Activated T-helper 2 cell treated with anti-CD3 and anti-CD28 coated beads, Interferon-gamma antibody, Interleukin-2, Interleukin-4, amounts not matched to agents 10 μg/mL and 5 μg/mL and 100 μg/mL, durations not matched to agents 14 hours and 24 hours and 36 hours (primary cell): Measurements from ENCODE around the gene PHLDB3. TPM values are rescaled to one million over a fixed set of nuclear protein-coding genes. Genes with fewer than 3 reads are reported as not detected.
"Not testable (repeated sequence)": the region's sequence is repeated elsewhere in the genome, so short reads cannot be mapped to it uniquely, and the experiment has no call there.

Experiments
- DNase-seq: peaks from one replicate; pipeline ENCODE4 v3.0.0; 2021; ENCODE audit warnings: low spot score
- H3K27ac Mint-ChIP-seq: one replicate; pipeline ENCODE4 v1.8.0; 2021; ENCODE audit warnings: mixed read lengths
- H3K27me3 Mint-ChIP-seq: one replicate; pipeline ENCODE4 v1.8.0; 2021; ENCODE audit warnings: low read depth, mixed read lengths
- H3K36me3 Mint-ChIP-seq: one replicate; pipeline ENCODE4 v1.8.0; 2021; ENCODE audit warnings: low read depth, mixed read lengths
- H3K4me1 Mint-ChIP-seq: one replicate; pipeline ENCODE4 v1.8.0; 2021; ENCODE audit warnings: low read depth, mixed read lengths
- H3K4me3 Mint-ChIP-seq: one replicate; pipeline ENCODE4 v1.8.0; 2021; ENCODE audit warnings: low read depth, mild to moderate bottlenecking, moderate library complexity, mixed read lengths
- H3K9me3 Mint-ChIP-seq: one replicate; pipeline ENCODE4 v1.8.0; 2021; ENCODE audit warnings: mixed read lengths
- intact Hi-C: fragments of 100-400 bp; cut with micrococcal nuclease; formaldehyde crosslinking; loops from one replicate; pipeline ENCODE4 v1.15.1; 2023
- total RNA-seq: library from RNA; stranded (reverse); gene quantifications from 2 replicates; pipeline ENCODE4 v1.2.3, GENCODE V29; 2022

PHLDB3 gene
- total RNA-seq = 23.0 and 25.3 TPM in 2 replicates

GRCh38 chr19:43504426-43505185 is at the start of gene PHLDB3:
Gene PHLDB3 (minus strand): TSS chr19:43504746. CDS start chr19:43504118, 628 bp downstream.
- DNase-seq = no peak
- H3K27me3 Mint-ChIP-seq = no peaks in the 10 kb centered on the region
- H3K9me3 Mint-ChIP-seq = no peaks in the 10 kb centered on the region
- peak within 1 kb of the TSS; percentile 87 for H3K4me3 Mint-ChIP-seq
- peaks cover 20% of the 10 kb centered on the region for H3K4me1 Mint-ChIP-seq
- intact Hi-C loops = loop anchor here (1.0 to 5.0 kb wide), 4 partner anchors 29 to 92 kb away; partner anchors contain the start of genes IRGQ and ZNF576
- peaks cover 32% of the 10 kb centered on the region for H3K36me3 Mint-ChIP-seq
- peak within 1 kb of the TSS; percentile 93 for H3K27ac Mint-ChIP-seq

DNA sequence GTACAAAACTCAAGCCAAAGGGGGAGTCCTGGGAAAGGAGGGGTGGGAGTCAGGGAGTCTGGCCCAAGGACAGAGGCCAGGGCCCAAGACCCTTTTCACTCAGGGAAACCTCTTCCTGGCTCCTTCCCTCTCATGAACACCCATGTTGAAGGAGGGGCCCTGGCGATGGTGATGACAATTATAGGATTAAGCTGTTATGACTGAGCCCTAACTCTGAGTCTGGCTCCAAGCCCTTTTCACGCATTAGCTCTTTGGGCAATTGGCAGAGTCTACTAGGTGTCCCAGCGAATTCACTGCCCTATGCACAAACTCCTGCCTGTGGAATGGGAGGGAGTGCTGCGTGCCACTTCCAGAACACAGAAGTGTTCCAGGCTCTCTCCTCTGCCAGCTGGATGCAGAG is 49.1 kb upstream of the PHLDB3 start:
- Mint-ChIP-seq H3K4me1 (peaks cover 5% of the 10 kb centered on the region), H3K27ac (no peak overlapping the region), H3K4me3 (no peak overlapping the region), H3K9me3 (no peaks in the 10 kb centered on the region), H3K27me3 (no peaks in the 10 kb centered on the region), H3K36me3 (peaks cover 38% of the 10 kb centered on the region)
- no peak for DNase-seq
- intact Hi-C loops = loop anchor here (2.0 kb wide), 1 partner anchor 41 kb away; no protein-coding TSS in a partner anchor

DNA sequence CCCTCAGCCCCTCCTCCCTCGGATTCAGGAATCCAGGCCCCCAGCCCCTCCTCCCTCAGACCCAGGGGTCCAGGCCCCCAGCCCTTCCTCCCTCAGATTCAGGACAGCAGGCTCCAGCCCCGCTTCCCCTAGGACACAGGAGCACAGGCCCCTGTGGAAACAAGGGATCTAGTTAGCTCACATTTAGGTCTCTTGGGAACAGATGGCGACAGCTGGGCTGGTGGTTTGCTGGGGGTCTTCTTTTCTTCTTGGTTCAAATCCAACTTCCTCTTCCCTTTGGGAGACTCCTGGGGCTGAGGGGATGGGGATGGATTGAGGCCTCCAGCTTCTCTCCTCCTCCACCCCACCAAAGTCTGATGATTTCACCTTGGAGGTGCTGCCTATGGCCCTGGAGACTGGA is 48.1 kb upstream of the PHLDB3 start:
- Mint-ChIP-seq H3K36me3 (peaks cover 35% of the 10 kb centered on the region), H3K4me3 (no peak overlapping the region), H3K4me1 (peaks cover 5% of the 10 kb centered on the region), H3K9me3 (no peaks in the 10 kb centered on the region), H3K27ac (no peak overlapping the region), H3K27me3 (no peaks in the 10 kb centered on the region)
- no peak for DNase-seq
- intact Hi-C loops = no loop called here

GRCh38 chr19:43552198-43552450 is 47.6 kb upstream of the PHLDB3 start:
- no peak overlapping the region for H3K4me3 Mint-ChIP-seq
- H3K27me3 Mint-ChIP-seq = no peaks in the 10 kb centered on the region
- H3K36me3 Mint-ChIP-seq = peaks cover 31% of the 10 kb centered on the region
- no peak for DNase-seq
- intact Hi-C loops = no loop called here
- H3K27ac Mint-ChIP-seq = no peak overlapping the region
- no peaks in the 10 kb centered on the region for H3K9me3 Mint-ChIP-seq
- H3K4me1 Mint-ChIP-seq = peaks cover 5% of the 10 kb centered on the region

DNA sequence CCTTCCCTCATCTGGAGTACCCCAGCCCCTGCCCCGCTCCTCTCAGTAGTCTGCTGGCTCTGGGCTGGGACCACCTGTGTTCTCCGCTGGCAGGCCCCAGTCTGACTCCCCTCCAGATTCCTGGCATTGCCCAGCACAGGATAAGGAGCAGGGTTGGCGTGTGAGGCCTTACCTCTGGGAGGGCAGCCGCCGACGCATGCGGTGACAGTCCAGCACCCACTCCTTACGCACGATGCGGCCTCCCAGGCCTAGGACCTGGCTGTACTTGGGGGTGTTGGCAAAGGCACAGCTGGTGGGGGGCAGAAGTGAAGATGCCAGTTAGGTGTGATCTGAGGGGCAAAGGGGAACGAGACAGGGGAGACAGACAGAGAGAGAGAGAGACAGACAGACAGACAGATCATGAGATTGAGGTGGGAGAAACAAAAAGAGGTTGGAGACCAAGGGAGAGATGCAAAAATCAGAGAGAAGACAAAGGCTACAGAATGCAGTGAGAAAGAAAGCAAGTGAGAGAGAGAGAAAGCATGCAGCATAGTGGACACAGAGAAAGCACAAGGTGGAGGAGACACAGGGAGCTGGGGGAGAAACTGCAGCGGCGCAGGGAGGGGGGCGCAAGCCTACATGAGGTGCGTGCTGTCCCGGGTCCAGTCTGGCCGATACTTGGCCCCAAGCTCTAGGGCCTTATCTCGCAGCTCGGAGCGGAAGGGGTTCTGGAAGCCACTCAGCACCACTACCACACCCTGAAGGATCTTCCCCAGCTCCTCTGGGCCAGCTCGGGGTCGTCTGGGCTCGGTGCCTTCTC is 47.1 kb upstream of the PHLDB3 start:
- no peaks in the 10 kb centered on the region for H3K9me3 Mint-ChIP-seq
- intact Hi-C loops = no loop called here
- DNase-seq = no peak
- peaks cover 5% of the 10 kb centered on the region for H3K4me1 Mint-ChIP-seq
- H3K27ac Mint-ChIP-seq = no peak overlapping the region
- H3K36me3 Mint-ChIP-seq = peaks cover 31% of the 10 kb centered on the region
- H3K4me3 Mint-ChIP-seq = no peak overlapping the region
- no peaks in the 10 kb centered on the region for H3K27me3 Mint-ChIP-seq

DNA sequence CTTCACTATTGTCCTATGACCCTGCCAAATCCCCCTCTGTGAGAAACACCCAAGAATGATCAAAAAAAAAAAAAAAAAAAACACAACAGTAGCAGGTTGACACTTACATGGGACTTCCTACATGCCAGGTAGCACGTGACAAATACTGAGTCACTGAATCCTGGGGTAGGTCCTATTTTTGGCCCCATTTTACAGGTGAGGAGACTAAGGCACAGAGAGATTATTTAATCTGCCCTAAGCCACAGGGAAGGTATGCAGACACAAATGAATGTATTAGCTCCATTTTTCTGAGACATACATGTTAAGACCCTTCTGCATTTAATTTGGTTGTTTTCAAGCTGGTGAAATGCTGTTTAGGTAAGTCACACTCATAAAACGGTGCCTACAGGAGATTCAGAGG is 44.2 kb upstream of the PHLDB3 start:
- Mint-ChIP-seq H3K27ac (no peak overlapping the region), H3K36me3 (peaks cover 29% of the 10 kb centered on the region), H3K9me3 (no peaks in the 10 kb centered on the region), H3K4me1 (no peaks in the 10 kb centered on the region), H3K4me3 (no peak overlapping the region), H3K27me3 (no peaks in the 10 kb centered on the region)
- DNase-seq = no peak
- intact Hi-C loops = no loop called here

DNA sequence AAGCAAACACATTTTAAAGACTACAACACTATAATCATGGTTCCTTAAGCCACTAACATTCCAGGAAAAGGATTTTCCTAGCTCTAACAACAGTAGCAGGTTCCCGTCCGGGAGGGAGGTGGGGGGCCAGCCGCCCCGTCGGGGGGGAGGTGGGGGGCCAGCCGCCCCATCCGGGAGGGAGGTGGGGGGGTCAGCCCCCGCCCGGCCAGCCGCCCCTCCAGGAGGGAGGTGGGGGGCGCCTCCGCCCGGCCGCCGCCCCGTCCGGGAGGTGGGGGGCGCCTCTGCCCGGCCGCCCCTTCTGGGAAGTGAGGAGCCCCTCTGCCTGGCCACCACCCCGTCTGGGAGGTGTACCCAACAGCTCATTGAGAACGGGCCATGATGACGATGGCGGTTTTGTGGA is 43.4 kb upstream of the PHLDB3 start:
- H3K4me3 Mint-ChIP-seq, H3K27me3 Mint-ChIP-seq, intact Hi-C loops, DNase-seq, H3K4me1 Mint-ChIP-seq, H3K27ac Mint-ChIP-seq, H3K9me3 Mint-ChIP-seq: not testable (repeated sequence)
- H3K36me3 Mint-ChIP-seq = peaks cover 37% of the 10 kb centered on the region

DNA sequence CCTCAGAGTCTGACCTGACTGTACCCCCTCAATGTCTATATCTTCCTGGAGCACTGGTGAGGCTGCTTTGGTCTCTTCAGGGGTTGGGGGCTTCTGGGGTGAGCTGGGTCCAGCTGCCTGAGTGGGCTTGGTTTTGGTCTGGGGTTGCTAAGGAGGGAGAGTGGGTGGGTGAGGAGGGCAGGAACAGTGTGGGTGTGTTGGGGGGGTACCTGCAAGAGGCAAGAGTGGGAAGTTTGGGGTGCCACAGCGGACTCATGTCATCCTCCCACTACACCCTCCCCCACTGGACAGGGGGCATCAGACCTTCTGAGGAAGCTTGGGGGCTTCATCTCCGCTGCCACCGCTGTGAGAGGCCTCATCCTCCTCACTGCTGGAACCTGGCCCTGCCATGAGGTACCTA is 42.0 kb upstream of the PHLDB3 start:
- no peak overlapping the region for H3K27ac Mint-ChIP-seq
- H3K4me1 Mint-ChIP-seq = no peaks in the 10 kb centered on the region
- DNase-seq = no peak
- H3K4me3 Mint-ChIP-seq = no peak overlapping the region
- no peaks in the 10 kb centered on the region for H3K27me3 Mint-ChIP-seq
- intact Hi-C loops = no loop called here
- H3K9me3 Mint-ChIP-seq = no peaks in the 10 kb centered on the region
- peaks cover 41% of the 10 kb centered on the region for H3K36me3 Mint-ChIP-seq

GRCh38 chr19:43545981-43546380 is 41.4 kb upstream of the PHLDB3 start:
- intact Hi-C loops = no loop called here
- Mint-ChIP-seq H3K9me3 (no peaks in the 10 kb centered on the region), H3K4me1 (no peaks in the 10 kb centered on the region), H3K27ac (no peak overlapping the region), H3K27me3 (no peaks in the 10 kb centered on the region), H3K36me3 (peaks cover 41% of the 10 kb centered on the region), H3K4me3 (no peak overlapping the region)
- no peak for DNase-seq

- no peak overlapping the region for H3K4me3 Mint-ChIP-seq
- DNase-seq = no peak
Measured at GRCh38 chr19:43545276-43545675, 40.7 kb upstream of the PHLDB3 start.

GRCh38 chr19:43544077-43544476 is 39.5 kb upstream of the PHLDB3 start:
- DNase-seq = no peak
- Mint-ChIP-seq H3K27me3 (no peaks in the 10 kb centered on the region), H3K36me3 (peaks cover 46% of the 10 kb centered on the region), H3K9me3 (peaks cover 3% of the 10 kb centered on the region), H3K27ac (no peak overlapping the region), H3K4me3 (no peak overlapping the region), H3K4me1 (no peaks in the 10 kb centered on the region)
- intact Hi-C loops = no loop called here

More at GRCh38 chr19:43545276-43545675, 40.7 kb upstream of the PHLDB3 start:
- H3K27me3 Mint-ChIP-seq = no peaks in the 10 kb centered on the region
- intact Hi-C loops = no loop called here
- no peaks in the 10 kb centered on the region for H3K4me1 Mint-ChIP-seq
- no peak overlapping the region for H3K27ac Mint-ChIP-seq
- no peaks in the 10 kb centered on the region for H3K9me3 Mint-ChIP-seq
- H3K36me3 Mint-ChIP-seq = peaks cover 42% of the 10 kb centered on the region

DNA sequence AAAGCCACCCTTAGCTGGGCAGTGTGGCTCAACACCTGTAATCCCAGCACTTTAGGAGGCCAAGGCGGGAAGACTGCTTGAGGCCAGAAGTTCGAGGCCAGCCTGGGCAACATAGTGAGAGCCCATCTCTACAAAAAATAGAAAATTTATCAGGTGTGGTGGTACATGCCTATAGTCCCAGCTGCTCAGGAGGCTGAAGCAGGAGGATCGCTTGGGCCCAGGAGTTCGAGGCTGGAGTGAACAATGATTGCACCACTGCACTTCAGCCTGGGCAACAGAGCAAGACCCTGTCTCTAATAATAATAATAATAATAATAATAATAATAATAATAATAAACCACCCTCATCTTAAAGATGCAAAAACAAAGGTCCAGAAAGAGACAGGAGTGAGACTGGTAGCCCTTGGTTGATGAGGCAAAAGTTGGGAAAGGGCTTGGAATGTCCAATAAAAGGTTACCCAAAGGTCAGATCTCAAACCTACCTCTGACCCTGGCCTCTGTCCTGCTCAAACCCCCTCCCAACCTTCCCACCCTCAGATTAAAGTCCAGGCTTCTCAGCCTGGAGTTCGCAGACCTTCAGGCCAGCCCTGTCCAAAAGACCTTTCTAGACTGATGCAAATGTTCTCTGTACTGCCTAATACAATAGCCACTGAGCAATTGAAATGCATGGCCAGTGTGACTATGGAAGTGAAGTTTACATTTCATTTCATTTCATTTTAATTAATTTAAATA is 37.5 kb upstream of the PHLDB3 start:
- peaks cover 61% of the 10 kb centered on the region for H3K36me3 Mint-ChIP-seq
- no peak overlapping the region for H3K27ac Mint-ChIP-seq
- no peaks in the 10 kb centered on the region for H3K4me1 Mint-ChIP-seq
- H3K27me3 Mint-ChIP-seq = no peaks in the 10 kb centered on the region
- intact Hi-C loops = no loop called here
- DNase-seq = no peak
- H3K9me3 Mint-ChIP-seq = peaks cover 5% of the 10 kb centered on the region
- no peak overlapping the region for H3K4me3 Mint-ChIP-seq

GRCh38 chr19:43540381-43540780 is 35.8 kb upstream of the PHLDB3 start:
- Mint-ChIP-seq H3K4me3 (no peak overlapping the region), H3K4me1 (no peaks in the 10 kb centered on the region), H3K27me3 (no peaks in the 10 kb centered on the region), H3K27ac (no peak overlapping the region), H3K9me3 (peaks cover 5% of the 10 kb centered on the region), H3K36me3 (peaks cover 65% of the 10 kb centered on the region)
- intact Hi-C loops = no loop called here
- no peak for DNase-seq
